ENCODE measurements around the gene SYT9. TPM values are rescaled to one million over a fixed set of nuclear protein-coding genes. Genes with fewer than 3 reads are reported as not detected.

SYT9 gene
- total and polyA plus RNA-seq, 2 donors (not counting 1 experiment from before 2014, with no cell fraction given), result not detected

DNA sequence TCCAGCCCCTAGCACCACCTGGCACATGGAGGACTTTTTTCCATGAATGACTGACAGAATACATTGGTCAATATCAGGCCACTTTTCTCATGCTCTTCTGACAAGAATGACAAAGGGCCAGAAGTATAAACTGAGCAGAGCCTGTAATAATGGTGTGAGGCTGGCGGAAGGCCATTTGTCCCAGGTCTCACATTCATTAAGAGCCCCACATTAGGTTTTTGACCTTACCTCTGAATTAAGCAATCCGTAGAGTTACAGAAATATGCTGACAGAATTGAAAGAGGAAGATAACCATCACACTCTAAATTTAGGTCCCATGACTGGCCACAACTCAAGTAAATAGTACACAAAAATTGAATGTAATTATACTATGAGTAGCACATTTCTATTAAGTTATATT is 55.2 kb downstream of the SYT9 start:
- no peak overlapping the region for H3K9ac ChIP-seq (ENCODE audit: low read length)
- no peak overlapping the region for H3K4me3 ChIP-seq (ENCODE audit: control extremely low read depth in 1 of 5, extremely low read depth in 1 of 5, insufficient read depth in 1 of 5, low read depth in 2 of 5, low read length in 4 of 5)
- TF ChIP-seq, protein P1, sequence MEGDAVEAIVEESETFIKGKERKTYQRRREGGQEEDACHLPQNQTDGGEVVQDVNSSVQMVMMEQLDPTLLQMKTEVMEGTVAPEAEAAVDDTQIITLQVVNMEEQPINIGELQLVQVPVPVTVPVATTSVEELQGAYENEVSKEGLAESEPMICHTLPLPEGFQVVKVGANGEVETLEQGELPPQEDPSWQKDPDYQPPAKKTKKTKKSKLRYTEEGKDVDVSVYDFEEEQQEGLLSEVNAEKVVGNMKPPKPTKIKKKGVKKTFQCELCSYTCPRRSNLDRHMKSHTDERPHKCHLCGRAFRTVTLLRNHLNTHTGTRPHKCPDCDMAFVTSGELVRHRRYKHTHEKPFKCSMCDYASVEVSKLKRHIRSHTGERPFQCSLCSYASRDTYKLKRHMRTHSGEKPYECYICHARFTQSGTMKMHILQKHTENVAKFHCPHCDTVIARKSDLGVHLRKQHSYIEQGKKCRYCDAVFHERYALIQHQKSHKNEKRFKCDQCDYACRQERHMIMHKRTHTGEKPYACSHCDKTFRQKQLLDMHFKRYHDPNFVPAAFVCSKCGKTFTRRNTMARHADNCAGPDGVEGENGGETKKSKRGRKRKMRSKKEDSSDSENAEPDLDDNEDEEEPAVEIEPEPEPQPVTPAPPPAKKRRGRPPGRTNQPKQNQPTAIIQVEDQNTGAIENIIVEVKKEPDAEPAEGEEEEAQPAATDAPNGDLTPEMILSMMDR (IDR thresholded peaks at IDR 0.05), result no peak
- TF ChIP-seq EZH2 (IDR thresholded peaks at IDR 0.05; ENCODE audit: borderline replicate concordance, insufficient read depth, low read depth, low read length, poor library complexity, severe bottlenecking), result no peak
- DNase-seq, result no peak
- no peaks in the 10 kb centered on the region for H3K79me2 ChIP-seq (ENCODE audit: control insufficient read depth, insufficient read depth, low read length)
- no peaks in the 10 kb centered on the region for H3K4me1 Mint-ChIP-seq
- no peaks in the 10 kb centered on the region for H4K20me1 ChIP-seq (ENCODE audit: control insufficient read depth, insufficient read depth, low read length, poor library complexity, severe bottlenecking)
- H3K4me1 ChIP-seq (ENCODE audit: control insufficient read depth in 2 of 2, insufficient read depth in 2 of 2, low read length in 2 of 2), result no peaks in the 10 kb centered on the region
- no CpG with 5 or more reads among the region's 2 CpGs for WGBS (ENCODE audit: insufficient coverage)
- intact Hi-C loops (cut with micrococcal nuclease), result no loop called here
- ChIA-PET POLR2A (no interaction called here), CTCF (no interaction called here)
- no peaks in the 10 kb centered on the region for H3K9me3 ChIP-seq (ENCODE audit: control extremely low read depth in 1 of 3, control insufficient read depth in 2 of 3, insufficient read depth in 1 of 3, low read length in 2 of 3)
- H3K27me3 Mint-ChIP-seq, result peaks cover 21% of the 10 kb centered on the region
- H2AFZ ChIP-seq (ENCODE audit: insufficient read depth, low read depth, low read length, poor library complexity, severe bottlenecking), result no peak overlapping the region
- H3K27ac Mint-ChIP-seq, result no peak overlapping the region
- H3K27me3 ChIP-seq (replicated peaks in 1 of 4; ENCODE audit: control extremely low read depth in 1 of 4, control insufficient read depth in 3 of 4, insufficient read depth in 4 of 4, low read length in 3 of 4), result peaks cover 0 to 4% (median 0%) of the 10 kb centered on the region in 4 experiments
- H3K36me3 ChIP-seq (replicated peaks in 1 of 2; ENCODE audit: control extremely low read depth in 1 of 2, control insufficient read depth in 1 of 2, extremely low read depth in 1 of 2, insufficient read depth in 2 of 2, low read length in 1 of 2), result no peaks in the 10 kb centered on the region
- no peak for ATAC-seq (ENCODE audit: low read depth)
- H3K9me3 Mint-ChIP-seq (ENCODE audit: insufficient read depth), result no peaks in the 10 kb centered on the region
- no peak overlapping the region for H3K4me2 ChIP-seq (replicated peaks; ENCODE audit: low read depth, low read length, poor library complexity, severe bottlenecking)
- H3K4me3 Mint-ChIP-seq, result no peak overlapping the region
- no peak overlapping the region for H3K27ac ChIP-seq (ENCODE audit: low read length in 2 of 2)

DNA sequence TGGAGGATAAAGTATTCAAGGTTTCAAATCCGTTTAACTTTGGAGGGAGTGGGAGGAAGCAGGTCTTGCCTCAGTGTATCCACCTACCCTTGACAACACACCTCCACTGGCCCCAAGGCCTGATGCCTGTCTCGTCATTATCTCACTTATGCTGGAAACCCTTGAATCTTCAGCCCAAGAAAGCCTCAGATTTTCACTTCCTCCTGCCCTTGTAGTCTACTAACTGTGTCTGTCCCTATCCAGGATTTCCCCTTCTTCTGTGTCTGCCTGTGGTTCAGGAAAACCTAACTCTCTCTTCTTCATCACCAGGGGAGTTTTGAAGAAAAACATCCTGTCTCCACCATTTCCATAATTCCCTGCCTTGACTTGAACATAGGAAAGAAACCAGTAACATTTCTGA is 56.1 kb downstream of the SYT9 start:
- ChIA-PET POLR2A (no interaction called here), CTCF (no interaction called here)
- intact Hi-C loops (cut with micrococcal nuclease), result no loop called here
- no peak overlapping the region for H3K27ac ChIP-seq (ENCODE audit: low read length in 2 of 2)
- no peak for DNase-seq
- 60% methylated on average over 1 of the region's 2 CpGs for WGBS (ENCODE audit: insufficient coverage)
- H3K9me3 Mint-ChIP-seq (ENCODE audit: insufficient read depth), result no peaks in the 10 kb centered on the region
- no peaks in the 10 kb centered on the region for H3K79me2 ChIP-seq (ENCODE audit: control insufficient read depth, insufficient read depth, low read length)
- H2AFZ ChIP-seq (ENCODE audit: insufficient read depth, low read depth, low read length, poor library complexity, severe bottlenecking), result no peak overlapping the region
- H4K20me1 ChIP-seq (ENCODE audit: control insufficient read depth, insufficient read depth, low read length, poor library complexity, severe bottlenecking), result no peaks in the 10 kb centered on the region
- H3K4me1 Mint-ChIP-seq, result no peaks in the 10 kb centered on the region
- ATAC-seq (ENCODE audit: low read depth), result no peak
- no peaks in the 10 kb centered on the region for H3K36me3 ChIP-seq (replicated peaks in 1 of 2; ENCODE audit: control extremely low read depth in 1 of 2, control insufficient read depth in 1 of 2, extremely low read depth in 1 of 2, insufficient read depth in 2 of 2, low read length in 1 of 2)
- H3K4me3 Mint-ChIP-seq, result no peak overlapping the region
- TF ChIP-seq EZH2 (IDR thresholded peaks at IDR 0.05; ENCODE audit: borderline replicate concordance, insufficient read depth, low read depth, low read length, poor library complexity, severe bottlenecking), result no peak
- TF ChIP-seq, protein P1 (IDR thresholded peaks at IDR 0.05), result no peak
- no peak overlapping the region for H3K4me2 ChIP-seq (replicated peaks; ENCODE audit: low read depth, low read length, poor library complexity, severe bottlenecking)
- H3K9ac ChIP-seq (ENCODE audit: low read length), result no peak overlapping the region
- H3K4me1 ChIP-seq (ENCODE audit: control insufficient read depth in 2 of 2, insufficient read depth in 2 of 2, low read length in 2 of 2), result no peaks in the 10 kb centered on the region
- no peaks in the 10 kb centered on the region for H3K9me3 ChIP-seq (ENCODE audit: control extremely low read depth in 1 of 3, control insufficient read depth in 2 of 3, insufficient read depth in 1 of 3, low read length in 2 of 3)
- H3K27ac Mint-ChIP-seq, result no peak overlapping the region
- peaks cover 0 to 4% (median 0%) of the 10 kb centered on the region in 4 experiments for H3K27me3 ChIP-seq (replicated peaks in 1 of 4; ENCODE audit: control extremely low read depth in 1 of 4, control insufficient read depth in 3 of 4, insufficient read depth in 4 of 4, low read length in 3 of 4)
- peaks cover 23% of the 10 kb centered on the region for H3K27me3 Mint-ChIP-seq
- H3K4me3 ChIP-seq (ENCODE audit: control extremely low read depth in 1 of 5, extremely low read depth in 1 of 5, insufficient read depth in 1 of 5, low read depth in 2 of 5, low read length in 4 of 5), result no peak overlapping the region

Data from B cell (primary cell).